Activated naive CD4-positive, alpha-beta T cell (primary cell): Measurements from ENCODE around the gene MICAL3.

ENCODE experiments used
- DNase-seq, 4 experiments: peaks; one replicate each; lab custom pipeline; 2025; lab: John Stamatoyannopoulos, UW

MICAL3 gene

DNA sequence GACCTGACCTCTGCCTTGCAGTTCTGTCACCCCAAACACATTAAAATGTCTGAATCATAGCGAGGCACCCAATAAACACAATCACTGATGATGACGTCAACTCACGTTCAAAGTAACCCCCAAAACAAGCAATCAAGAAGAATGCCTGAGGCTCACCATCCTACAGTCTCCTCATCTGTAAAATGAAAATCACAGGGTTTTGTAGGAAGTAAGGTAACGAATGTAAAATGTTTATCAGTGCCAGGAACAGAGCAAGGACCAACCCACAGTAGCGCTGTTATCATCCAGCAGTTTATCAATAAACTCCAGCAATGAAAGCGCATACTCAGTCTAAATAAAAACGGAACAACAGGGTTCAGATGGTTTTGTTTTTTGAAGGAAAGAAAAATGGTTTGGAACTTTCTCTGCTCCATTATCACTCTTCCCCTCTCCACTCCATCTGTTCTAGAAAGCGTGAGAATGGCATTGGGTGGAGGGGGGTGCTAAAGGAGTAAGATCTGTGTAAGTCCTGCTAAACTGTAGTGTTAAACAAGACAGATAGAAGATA is 110.5 kb downstream of the MICAL3 start:
- DNase-seq = no peak

- no peak for DNase-seq
Observed at GRCh38 chr22:17912945-17913721, 111.2 kb downstream of the MICAL3 start.

DNA sequence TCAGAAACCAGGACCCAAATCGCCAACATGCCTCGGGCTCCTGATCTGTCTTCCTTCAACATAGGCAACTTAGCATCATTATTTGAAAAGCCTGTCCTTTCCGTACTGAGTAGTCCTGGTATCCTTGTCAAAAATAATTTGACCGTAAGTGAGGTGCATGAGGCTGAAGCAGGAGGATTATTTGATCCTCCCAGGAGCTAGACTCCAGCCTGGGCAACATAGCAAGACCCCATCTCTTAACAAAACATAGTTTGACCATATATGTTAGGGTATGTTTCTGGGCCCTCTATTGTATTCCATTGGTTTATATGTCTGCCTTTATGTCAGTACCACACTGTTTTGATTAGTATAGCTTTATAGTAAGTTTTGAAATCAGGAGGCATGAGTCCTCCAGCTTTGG is 112.5 kb downstream of the MICAL3 start:
- no peak for DNase-seq

- no peak for DNase-seq
Observed at GRCh38 chr22:17911312-17911705, 113.1 kb downstream of the MICAL3 start.

DNA sequence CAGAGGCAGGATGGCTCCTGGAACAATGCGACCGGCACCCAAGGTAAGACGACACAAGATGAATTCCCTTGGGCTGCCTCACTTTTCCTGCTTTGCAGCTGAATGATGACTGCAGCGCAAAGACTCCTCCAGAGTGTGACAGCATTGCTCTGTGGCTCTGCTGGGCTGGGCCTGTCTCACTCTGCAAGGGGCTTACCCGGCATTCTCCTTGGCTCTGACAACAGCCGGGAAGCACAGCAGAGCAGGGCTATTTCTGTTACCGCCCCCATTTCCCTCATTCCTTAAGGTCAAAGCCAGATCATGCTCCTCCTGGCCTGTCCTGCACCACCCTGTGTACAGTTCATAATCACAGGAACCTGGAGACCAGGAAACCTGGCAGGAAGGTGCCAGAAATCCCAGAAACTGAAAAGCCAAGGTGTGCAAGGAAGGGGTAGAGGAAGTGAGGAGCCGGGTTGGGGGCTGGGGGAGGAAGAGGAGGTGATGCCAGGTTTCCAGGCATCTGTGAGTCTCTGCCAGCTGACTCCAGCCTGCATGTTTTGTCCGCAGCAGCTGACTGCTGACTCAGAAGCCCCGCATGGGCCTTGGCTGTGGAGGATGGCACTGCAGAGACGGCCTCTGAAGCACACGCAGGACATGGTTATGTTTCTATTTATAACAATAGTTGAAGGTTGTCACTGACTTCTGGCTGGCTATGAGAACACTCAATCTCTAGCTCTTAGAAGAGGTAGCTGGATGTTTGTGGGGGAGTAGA is 113.6 kb downstream of the MICAL3 start:
- DNase-seq = no peak

DNA sequence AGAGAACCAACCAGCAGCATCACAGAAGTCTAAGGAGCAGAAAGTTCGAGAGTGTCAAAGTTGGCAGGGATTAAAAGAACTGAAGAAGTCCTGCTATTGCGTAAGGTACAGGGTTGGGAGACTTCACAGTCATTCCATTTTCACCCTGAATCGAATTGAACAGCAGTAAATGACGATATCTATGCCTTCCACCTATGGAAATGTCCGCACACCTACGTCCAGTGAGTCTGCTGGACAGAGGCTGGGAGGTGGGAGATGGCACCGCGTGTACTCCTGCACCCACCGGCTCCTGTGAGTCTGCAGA is 116.7 kb downstream of the MICAL3 start:
- DNase-seq = no peak

GRCh38 chr22:17906978-17907747 is 117.2 kb downstream of the MICAL3 start:
- no peak for DNase-seq

GRCh38 chr22:17905445-17905844 is 118.9 kb downstream of the MICAL3 start:
- DNase-seq = no peak

DNA sequence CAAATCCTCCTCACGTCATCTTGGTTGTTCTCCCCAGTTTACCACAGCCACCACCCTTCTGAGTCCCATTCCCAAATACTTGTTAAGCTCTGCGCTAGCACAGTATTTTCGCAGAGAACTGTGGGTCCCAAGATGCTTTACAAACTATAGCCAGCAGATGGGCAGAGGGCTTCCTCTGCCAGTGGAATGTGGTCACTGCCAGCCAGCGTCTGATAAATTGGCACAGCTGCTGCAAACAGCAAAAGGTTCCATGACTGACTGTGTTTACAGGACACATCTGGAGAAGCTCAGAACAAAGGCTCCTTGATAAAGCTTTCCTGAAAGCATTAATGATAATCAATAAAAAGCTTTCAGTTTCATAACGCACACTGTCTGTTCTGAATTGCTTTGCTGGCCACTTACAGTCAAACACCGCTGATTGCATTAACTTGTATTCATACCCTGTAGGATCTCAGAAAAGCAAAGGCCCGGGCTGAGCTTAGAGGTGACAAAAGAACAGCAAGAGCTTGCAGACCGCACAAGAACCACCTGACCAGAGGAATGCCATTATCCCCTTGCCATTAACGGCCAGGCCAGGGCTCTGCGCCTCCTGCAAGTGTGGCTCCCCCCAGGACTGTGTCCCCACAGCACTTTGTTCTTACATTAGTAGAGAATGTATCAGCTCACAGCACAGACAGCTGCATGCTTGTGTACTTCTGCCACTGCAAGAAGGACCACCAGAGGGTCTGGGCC is 120.6 kb downstream of the MICAL3 start:
- DNase-seq = no peak

- DNase-seq = no peak
Observed at GRCh38 chr22:17902960-17903359, 121.4 kb downstream of the MICAL3 start.

GRCh38 chr22:17898375-17898774 is 126.0 kb downstream of the MICAL3 start:
- DNase-seq = no peak

- no peak for DNase-seq
Observed at GRCh38 chr22:17897858-17898257, 126.5 kb downstream of the MICAL3 start.

DNA sequence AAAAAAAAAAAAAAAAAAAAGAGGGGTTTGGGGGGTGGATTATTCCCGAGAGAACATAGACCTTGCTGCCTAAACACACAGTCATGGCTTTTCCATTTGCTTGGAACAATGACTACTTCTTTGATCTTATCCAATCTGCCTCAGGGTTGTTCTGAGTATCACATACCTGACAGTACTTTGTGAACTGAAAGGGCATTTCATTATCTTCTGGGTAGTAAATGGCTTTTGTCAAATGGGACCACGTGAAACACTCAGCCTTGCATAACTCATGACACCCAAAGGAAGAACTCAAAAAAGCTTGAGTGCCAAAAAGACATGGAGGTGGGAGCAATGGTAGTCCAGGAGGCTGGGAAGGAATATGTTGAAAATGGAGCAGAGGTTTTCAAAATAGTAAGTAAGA is 126.9 kb downstream of the MICAL3 start:
- no peak for DNase-seq

GRCh38 chr22:17896586-17896985 is 127.8 kb downstream of the MICAL3 start:
- no peak for DNase-seq

DNA sequence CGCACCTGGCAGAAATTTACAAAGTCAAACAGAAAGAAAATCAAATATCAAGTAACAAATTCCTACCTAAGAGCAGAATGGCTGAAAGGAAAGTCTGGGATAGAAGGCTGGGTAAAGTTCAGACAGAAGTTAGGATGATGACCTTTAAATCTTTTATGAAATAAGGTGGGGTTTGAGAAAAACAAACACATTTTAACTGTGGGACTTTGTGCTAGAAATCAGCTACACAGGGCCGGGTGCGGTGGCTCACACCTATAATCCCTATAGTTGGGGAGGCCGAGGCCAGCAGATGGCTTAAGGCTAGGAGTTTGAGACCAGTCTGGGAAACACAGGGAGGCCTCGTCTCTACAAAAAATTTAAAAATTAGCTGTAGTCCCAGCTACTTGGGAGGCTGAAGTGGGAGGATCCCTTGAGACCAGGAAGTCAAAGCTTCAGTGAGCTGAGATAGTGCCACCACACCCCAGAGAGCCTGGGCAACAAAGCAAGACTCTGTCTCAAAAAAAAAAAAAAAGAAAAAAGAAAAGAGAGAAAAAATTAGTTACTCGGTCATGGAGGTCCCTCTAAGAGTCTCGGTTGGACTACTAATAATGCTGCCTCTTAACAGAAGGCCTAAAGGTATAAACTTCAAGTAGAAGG is 130.3 kb downstream of the MICAL3 start:
- no peak for DNase-seq

DNA sequence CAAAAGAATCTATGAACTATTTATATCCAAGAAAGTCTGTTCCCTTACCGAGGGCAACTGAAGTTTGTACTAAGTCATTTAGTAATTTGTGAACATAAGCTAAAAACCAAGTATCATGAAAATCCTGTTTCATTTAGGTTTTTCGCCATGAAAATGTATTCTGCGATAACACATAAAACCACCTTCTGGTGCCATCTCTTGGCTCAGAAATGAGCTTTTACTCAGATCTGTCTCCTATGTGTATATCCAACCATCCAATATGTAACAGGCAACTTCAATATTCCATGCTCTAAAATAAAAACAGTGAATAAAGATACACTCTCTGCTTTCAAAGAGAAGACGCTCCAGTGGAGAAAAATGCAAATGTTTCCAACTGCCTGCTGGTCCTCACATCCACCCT is 132.0 kb downstream of the MICAL3 start:
- DNase-seq = no peak

DNA sequence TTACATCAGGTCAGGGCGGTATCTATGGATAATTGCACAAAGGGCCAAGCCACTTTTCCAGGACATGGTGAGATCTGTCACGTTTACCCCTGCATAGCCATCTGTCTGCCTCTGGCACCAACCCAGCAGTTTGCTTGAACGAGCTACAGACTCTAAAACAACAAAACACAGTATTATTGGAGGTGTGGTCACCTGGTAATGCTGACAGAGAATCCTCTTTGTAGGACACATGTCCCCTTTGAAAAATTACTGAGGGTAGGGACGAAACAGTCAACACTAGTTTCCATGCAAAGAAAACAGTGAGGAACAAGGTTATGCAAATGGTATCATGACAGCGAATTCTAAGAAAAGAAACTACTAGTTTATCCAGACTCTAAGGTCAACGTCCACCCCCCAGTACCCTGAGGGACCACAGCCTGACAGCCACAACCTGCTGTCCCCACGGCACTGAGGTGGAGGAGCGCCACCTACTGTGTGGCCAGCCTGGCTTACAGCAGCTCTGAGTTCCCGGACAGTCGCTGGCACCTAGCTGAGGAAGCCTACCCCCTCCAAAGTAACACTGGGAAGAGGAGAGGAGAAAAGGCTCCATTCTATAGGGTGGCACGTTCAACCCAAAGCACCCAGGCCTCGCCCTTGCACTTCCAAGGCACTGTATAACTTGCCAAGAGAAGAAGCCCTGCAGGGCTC is 132.7 kb downstream of the MICAL3 start:
- no peak for DNase-seq

- no peak for DNase-seq
Observed at GRCh38 chr22:17890892-17891291, 133.5 kb downstream of the MICAL3 start.

DNA sequence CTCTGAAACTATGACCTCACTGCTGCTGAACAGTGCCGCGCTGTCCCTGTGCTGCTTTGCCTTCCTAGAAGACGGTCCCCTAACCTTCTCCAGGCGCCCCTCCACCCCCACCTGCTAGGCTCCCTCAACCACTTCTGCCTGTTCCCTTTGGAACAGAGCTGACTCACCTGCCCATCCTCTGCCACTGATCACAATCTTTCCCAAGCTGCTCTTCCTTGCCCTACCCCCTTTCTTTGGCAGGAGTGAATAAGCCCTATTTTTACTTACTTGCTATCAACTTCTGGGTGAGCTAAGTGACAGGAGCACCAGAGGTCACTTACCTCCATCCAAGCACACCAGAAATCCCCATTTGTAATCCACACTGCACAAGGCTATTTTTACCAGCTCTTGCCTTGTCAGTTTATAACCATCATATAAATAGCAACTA is 134.1 kb downstream of the MICAL3 start:
- DNase-seq = no peak

DNA sequence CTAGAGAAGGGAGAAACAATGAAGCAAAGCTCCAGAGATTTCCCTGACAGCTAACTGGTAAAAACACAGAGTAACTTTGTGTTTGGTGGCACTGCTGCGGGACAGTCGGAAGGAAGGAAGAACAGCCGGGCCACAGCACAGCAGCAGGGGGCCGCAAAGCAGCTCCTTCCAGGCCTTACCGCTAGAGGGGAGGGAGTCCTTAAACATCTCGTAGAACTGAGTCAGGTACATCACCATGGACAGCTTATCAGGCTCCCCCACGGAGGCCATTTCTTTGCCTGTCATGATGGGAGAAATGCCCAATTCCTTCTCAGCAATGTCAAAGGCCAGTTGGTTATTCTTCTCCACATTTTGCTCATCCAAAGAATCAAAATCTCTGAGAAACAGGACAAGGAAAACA is 135.5 kb downstream of the MICAL3 start:
- DNase-seq = no peak

GRCh38 chr22:17888439-17888838 is 135.9 kb downstream of the MICAL3 start:
- DNase-seq = no peak
